CD4-positive, alpha-beta T cell treated with Interleukin-12 subunit alpha and Interleukin-12 subunit beta, for 1 hour (primary cell): ENCODE results near the gene LHPP.

Experiments used
- DNase-seq: peaks from one replicate; pipeline ENCODE4 v3.0.0-alpha.2; 2020

Gene LHPP

DNA sequence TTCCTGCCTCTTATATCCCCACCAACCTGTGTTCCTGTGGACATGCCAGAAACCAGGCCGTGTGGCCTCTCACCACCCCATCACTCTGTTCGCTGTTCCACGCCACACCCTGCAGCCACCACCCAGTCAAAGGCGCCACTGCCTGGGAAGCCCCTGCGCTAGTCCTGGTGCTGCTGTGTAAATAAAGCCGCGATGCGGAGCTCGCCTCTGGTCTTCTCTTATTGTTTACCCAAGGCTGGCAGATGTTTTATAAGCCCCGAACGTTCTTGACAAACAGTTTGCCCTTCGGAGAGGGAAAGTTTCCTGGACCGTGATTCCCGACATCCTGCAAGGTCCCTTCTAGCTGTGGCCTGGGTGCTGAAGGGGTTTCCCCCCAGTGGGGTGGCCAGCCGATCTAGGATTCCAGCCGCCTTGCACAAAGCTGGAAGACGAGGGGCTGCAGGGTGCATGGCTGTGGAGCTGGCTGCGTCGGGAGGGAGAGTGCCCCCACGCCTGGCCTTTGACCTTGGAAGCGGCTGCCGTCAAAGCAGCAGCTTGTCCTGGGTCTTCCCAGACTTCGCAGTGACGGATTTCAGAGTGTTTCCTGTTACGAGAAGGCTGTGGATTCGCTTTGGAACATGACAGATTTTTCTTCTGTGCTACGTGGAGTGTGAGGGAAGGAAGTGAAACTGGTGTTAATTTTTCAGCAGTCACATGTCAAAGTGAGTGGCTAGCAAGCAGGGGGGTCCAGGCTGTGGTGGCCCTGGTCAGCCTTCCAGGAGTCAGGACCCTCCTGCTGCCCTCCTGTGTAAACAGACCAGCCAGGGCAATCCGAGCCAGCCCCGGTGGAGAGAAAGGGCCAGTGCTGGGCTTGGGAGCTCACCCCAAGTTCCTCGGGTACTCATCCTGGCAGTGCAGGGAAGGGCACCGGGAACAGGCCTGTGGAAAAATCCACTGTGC lies 61.6 kb downstream of the LHPP start:
- DNase-seq: no peak

DNA sequence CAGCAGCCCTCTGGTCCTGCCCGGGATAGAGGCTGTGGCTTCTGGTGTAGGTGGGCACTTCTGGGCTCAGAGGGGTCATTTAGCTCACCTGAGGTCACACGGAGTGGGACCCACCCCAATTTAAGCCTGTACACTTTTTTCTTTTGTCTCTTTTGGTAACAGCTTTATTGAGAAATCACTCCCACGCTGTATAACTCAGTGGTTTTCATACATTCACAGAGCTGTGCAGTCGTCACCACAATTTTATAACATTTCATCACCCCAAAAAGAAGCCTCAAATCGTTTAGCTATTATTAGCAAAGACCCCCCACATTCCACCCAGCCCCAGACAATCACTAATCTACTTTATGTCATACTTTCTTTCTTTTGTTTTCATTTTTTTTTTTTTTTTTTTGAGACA lies 62.3 kb downstream of the LHPP start:
- no peak for DNase-seq

DNA sequence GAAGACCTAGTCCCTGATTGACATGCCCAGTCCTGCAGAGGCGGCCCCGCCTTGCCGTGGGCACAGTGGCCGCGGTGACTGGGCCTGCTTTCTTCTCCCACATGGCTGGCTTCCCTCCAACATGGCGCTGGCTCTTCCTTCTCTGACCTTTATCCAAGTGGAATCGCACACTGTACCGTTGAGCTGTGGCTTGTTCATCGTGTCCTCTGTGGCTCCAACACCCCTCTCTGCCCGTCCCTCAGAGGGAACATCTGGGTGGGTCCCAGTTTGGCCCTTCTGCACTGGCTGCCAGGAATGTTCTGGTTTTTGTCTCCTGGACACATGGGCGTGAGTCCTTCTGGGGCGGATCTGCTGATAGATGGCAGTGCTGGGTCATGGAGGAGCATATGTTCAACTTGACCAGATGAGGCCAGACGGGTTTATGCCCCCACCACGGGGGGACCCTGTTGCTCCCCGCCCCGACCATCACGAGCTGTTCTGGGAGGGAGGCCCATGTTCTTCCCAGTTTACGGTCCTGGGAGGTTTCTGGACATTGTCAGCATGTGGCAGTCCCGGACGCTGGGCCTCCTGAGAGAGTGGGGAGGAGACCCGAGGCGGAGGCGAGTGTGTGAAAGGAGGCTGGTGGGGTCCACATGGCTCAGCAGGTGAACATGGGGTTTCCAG lies 63.5 kb downstream of the LHPP start:
- no peak for DNase-seq

DNA sequence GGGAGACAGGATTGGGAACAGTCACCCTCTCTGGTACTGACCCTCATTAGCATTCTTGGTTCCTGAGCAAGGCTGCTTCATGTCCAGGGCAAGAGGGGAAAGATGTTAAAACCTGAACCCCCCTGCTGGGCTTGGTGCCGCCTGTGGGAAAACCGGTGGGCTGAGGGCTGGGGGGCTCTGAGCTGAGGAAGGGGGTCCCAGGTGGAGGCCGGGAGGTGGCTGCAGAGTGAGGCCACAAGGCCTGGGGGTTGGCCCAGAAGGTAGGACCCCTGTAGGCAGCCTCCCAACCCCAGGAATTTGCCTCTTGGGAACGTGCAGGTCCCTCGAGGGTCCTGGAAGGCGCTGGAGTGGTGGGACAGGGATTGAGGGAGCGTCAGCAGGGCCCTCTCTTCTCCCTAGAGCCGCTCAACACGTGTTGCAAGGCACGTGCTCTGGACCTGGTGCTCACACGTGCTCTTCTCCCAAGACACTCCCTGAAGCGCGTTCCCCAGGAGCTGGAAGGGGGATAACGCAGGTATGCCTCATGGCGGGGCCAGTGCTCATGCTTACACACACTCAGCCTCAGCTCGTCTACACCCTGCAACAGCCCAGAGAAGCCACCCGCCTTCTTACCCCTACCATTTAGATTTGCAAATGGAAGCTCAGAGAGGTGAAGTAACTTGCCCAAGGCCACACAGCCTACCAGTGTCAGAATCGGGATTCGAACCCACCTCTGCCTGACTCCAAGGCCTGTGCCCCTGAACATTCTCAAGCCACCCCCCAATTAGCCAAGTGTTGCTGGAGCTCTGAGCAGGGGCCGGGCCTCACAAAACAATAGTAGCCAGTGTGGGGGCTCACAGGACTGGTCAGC lies 64.4 kb downstream of the LHPP start:
- DNase-seq: no peak

DNA sequence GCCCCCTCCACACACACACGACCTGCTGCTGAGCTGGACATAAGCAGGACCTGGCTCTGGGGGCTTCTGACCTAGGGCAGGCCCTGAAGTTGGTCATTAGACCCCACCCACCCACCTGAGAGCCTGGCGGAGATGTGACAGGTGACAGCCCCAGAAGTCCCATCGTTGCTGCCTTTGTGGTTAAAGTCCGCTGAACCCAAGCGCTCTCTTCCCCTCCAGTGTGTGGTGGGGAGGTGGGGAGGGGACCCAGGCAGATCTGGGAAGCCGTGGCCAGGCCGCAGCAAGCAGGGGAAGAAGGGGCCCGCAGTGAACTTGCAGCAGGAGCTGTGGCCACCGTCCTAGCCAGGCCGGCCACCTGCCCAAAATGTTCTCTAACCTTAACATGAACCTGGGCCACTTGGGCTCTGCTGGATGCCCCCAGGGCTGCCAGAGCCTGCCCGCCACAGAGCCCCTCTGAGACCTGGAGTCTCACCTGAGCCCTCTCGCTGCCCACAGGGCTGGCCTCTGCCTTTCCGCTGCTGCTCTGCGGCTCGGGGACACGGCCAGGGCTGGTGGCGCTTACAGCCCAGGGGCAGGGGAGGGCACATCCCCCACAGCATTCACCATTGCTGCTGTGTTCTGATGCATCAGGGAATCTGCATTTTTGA lies 65.1 kb downstream of the LHPP start:
- no peak for DNase-seq

DNA sequence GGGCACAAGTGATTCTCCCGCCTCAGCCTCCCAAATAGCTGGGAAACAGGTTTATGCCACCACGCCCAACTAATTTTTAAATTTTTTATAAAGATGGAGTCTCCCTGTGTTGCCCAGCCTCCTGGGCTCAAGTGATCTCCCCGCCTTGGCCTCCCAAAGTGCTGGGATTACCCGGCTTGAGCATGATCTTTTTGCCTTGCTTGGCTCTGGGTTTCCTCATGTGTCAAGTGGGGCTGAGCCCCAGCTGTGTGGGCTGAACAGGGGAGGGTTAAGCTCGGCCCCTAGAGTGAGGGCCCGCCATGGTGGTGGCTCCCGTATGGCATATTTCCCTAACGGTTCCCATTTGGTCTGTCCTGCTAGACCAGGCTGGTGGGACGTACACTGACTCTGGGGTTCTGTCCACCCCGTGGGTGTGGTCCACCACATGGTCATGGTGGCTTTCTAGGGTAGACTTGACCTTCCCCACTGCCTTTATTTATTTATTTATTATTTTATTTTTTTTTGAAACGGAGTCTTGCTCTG lies 66.3 kb downstream of the LHPP start:
- DNase-seq: no peak

DNA sequence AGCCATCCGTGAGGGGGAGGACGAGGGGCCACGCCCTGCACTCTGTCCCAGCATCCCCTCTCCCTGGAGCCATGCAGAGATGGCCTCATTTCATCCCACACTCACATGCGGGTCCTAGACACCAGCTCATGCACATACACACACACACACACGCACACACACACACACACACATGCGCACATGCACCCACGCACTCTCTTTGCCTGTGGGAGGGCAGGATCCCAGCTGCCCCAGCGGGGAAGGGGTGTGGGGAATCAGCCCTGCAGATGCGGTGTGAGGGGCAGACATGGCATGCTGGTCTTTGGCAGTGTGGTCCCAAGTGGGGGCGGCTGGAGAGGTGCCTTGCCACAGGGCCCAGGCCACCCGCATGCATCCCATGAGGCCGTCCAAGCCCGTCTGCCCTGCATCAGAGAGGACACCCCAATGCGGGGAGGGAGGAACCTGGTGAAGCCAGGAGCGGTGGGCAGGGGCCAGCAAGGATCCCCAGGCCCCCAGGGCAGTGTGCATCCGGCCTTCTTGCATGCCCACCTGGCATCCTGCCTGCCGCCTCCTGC lies 68.1 kb downstream of the LHPP start:
- no peak for DNase-seq

DNA sequence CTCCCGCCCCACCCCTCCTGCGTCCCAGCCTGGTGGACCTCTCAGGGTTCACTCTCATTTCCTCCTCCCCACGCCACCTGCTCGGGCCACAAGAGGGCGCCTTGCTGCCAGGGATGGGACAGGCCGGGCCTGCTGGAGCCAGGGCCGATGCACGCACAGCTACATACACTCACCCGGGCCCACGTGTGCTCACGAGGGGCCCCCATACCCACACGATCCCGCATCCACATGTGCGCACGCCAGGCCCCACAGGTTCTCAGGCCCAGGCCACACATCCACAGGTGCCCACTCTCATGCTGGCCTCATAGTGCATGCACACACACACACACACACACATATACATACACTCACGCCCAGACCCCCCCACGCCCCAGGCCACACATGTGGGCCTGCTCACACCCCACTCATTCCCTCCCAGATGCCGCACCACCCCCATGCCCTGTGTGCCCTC lies 68.6 kb downstream of the LHPP start:
- DNase-seq: peak; percentile 85

DNA sequence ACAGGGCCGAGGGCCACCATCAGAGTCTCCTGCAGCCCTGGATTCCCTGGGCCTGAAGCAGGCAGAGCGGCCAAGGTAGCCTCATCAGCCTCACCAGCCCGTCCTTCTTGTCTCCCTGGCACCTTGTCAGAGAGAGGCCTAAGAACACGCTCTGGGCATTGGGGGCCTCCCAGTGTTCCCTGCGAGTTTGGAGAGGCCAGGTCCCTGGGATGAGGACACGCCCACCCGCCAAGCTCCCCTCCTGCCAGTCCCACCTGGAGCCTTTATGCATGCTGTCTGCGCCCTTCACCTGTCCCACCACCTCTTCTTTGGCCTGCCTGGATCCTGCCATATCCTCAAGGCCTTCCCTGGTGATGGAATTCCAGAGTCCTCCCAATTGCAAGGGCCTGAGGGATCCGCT lies 69.2 kb downstream of the LHPP start:
- no peak for DNase-seq

DNA sequence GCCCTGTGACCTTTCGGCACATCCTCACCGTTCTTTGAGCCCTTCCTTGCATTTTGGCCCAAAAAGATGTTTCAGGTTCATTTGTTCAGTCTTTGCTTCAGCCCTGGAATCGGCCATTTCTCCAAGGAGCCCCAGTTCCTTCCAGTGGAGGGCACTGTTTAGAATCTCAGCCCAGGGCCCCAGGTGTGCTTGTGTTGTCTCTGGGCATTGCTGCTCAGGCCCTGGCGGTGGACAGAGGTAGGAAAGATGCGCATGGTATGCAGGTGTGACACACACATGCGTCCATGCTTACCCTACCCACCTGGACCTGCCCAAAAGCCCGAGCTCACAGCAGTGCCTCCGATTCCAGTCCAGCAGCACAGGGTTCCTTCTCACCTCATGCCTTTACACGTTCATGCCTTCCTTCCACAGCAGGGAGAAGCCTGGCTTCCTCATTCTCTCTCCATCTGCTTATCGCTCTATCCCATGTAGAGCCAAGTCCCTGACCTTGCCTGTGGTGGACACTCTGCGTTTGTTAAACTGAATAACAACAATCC lies 70.6 kb downstream of the LHPP start:
- DNase-seq: no peak

DNA sequence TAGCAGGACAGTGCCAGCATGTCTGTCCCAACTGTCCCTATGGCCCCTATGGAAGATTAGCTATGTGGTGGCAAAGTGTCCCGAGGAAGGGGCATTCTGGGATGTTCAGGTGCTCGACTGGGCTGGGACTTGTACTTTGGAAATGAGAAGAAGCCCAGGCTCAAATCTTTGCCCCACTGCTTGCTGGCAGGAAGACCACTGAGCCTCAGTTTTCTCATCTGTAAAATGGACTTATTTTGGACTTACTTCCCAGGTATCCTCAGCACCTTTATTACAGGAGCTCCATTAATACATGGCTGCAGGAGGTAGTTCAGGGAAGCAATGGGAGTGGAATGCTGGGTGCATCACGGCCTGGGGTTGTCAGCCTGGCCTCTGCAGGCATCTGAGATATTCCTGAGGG lies 71.2 kb downstream of the LHPP start:
- DNase-seq: no peak

DNA sequence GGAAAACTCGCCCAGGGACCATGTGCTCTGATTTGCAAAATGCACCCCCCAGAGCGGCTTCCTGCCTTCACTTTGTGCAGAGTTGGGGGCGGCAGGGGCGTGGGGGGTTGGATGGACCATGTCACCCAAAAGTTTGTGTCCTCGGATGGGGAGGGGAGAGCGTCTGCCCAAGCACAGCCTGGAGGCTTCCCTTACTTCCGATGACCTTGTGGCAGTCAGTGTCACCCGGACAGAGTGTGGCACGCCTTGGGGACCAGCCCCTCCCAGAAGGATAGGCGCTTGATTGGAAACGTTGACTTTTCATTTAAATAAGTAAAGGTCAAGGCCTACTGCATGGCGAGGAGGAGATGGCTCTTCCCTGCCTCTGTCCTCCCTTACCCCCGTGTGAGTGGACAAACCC lies 71.6 kb downstream of the LHPP start:
- no peak for DNase-seq

DNA sequence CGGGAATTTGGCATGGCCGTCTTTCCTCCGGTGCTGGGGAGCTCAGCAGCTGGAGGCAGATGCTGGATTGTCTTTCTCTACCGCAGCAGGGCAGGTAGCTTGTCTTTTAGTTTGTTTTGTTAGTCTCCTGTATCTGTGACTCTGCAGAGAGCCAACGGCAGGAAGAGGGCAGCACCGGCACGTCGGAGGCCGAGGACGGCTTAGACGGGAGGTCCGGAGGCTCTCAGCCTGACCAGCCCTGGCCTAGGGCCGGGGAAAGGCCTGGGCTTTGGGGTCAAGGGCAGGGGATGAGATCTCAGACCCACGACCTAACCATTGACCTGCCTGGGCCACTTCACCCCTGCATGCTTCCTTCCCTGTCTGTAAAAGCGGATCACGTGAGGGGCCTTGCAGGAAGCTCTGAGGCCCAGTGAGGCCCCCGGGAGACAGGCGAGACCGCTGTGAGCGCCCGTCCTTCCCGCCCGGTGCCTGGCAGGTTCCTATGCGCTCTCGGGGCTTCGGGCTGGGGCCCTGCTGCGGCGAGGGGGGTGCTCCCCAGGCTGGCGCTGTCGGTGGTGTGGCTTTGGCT lies 72.7 kb downstream of the LHPP start:
- no peak for DNase-seq

DNA sequence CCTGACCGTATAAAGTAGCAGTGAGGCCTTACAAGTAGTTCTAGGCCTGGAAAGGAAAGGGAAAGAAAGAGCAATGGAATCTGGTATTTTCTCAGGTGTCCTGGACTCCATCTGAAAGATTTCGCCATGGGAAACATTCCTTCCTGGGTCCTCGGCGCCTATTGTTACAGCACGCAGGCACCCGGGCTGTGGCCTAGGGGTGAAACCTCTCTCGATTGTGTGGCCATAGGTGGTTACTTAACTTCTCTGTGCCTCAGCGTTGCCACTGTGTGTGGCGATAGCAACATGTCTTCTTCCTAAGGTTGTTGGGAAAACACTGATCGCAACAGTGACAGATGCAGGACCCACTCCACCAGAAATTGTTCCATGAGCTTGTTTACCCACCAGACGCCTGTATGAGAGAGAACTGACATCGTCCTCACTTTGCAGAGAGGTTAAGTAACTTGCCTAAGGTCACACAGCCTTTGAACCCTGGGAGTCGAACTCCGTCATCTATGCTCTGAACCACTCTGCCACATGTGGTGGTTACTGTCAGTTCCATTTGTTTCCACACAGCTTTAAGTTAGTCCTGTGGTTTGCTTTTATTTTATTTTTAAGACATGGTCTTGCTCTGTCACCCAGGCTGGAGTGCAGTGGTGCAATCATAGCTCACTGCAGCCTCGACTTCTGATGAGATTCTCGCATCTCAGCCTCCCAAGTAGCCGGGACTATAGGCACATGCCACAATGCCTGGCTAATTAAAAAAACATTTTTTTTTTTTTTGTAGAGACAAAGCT lies 73.4 kb downstream of the LHPP start:
- DNase-seq: no peak

DNA sequence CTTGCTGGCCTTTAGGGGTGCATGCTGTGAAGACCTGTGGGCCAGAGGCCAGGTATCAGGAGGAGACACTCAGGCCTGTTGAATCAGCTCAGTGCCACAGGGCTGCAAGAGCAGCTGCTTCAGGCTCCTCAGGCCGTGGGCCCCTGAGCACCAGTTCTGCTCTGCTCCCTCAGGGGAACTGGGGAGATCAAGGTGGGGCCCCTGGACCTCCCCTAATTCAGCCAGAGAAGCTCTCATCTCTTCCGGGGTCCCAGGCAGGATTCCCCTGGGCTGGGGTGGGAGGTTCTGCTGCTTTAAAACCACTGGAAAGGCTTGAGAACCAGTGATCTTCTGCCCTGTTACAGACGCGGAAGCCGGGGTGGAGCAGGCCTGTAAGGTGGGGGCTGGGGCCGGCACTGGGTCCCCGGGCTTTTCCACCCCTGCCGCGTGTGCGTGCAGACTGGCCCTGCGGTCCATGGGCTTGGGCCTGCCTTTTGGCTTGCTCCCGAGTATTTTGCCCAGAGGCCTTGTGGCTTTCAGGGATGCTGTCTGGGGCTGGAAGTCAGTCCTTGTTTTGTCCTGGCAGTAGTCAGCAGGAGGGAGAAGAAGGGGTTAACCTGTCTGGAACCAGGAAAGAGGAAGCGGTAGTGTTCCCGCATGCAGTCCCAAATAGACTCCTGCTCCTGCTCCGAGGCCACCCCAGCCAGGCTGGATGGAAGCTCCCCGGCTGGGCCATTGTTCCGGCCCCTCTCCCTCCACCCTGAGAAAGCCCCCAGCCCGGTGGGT lies 74.3 kb downstream of the LHPP start:
- DNase-seq: no peak

DNA sequence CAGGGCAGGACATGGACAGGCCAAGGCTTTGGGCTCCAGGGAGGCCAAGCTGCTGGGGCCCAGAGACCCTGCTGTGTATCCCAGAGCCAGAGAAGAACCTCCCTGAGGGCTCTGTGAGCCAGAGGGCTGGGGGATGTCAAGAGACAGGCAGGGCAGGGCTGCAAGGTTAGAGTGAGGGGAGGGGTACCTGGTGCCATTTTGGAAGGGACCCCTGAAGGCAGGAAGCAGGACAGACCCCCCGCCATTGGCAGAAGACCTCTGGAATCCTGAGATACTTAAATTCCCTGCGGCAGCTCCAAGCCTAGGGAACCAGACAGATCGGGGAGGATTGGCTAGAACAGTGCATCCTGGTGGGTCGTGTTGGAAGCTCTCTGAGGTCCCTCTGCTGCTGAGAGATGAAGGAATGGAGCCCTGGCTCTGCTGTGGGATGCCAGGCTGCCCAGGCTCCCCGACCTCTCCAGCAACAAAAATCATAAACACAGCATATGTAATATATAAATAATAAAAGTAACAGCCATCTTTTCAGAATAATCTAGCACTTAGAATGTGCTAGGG lies 75.0 kb downstream of the LHPP start:
- DNase-seq: no peak

DNA sequence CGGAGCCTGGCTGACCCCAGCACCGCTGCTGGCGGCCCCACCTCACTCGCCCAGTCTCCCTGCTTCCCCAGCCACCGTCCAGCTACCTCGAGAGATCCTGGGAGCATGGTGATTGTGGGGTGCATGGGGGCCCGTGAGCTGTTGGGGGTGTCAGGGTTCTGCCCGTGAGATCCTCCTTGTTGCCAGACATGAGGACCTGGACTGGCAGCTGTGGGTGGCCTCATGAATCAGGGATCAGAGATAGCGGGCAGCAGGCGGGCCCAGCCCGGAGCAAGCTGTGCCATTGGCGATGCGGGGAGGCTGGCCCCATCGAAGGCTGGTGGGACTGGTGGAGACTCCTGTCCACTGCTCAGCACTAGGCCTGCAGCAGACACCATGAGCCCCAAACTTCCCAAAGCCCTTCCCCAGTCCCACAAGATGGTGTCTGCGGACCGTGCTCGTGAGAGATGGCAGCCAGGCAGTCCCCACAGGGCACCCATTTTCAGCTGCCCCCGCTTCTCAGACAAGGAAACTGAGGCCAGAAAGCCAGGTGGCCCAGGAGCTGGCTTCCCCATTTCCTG lies 75.6 kb downstream of the LHPP start:
- no peak for DNase-seq

DNA sequence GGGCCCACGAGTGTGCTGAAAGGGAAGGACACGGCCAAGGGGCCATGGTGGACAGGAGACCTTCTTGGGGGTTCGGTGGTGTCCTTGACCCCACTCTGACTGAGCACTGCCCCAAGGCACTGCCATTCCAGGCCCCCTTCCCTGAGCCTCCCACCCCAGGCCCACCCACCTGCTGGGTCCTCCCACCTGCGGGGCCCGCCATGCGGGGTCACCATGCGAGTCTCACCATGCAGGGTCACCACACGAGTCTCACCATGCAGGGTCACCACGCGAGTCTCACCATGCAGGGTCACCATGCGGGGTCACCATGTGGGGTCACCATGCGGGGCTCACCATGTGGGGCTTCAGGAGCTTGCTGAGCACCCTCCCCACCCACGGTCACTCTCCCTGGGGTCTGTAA lies 76.3 kb downstream of the LHPP start:
- DNase-seq: no peak

DNA sequence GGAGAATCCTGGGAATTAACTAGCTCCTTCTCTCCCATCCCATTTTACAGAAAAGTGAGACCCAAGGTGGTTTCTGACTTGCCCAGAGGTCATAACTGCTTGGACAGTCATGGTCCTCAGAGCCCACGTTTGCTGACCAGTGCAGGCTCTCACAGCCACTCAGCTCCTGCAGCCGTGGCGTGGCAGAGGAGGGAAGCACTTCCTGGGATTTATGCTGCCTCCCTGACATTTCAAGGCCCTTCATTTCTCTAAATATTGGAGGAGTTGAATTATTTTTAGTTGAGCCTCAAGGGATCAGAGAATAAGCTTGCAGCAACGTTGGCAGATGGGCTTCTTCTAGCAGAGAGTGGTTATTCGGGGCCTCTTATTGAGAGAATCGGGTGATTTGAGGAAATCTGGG lies 77.1 kb downstream of the LHPP start:
- no peak for DNase-seq
